CD14-positive monocyte (primary cell): ENCODE data around the gene P2RX3. TPM values are rescaled to one million over a fixed set of nuclear protein-coding genes. Genes with fewer than 3 reads are reported as not detected.

Experiments
- DNase-seq, 3 donors: peaks; one replicate each; pipeline ENCODE4 v3.0.0-alpha.2; 2011 to 2022
- H2AFZ ChIP-seq: 2 replicates; pipeline ENCODE4 v1.6.0; 2012; ENCODE audit warnings: mild to moderate bottlenecking, low read depth, low read length, inconsistent platforms; ENCODE audit not compliant: insufficient read depth, poor library complexity, severe bottlenecking
- H3K27ac ChIP-seq, 2 donors: 1 replicate in 1 of 2; 2 replicates in 1 of 2; pipeline ENCODE4 v1.5.1; 2012 to 2013; ENCODE audit warnings: low read length in 2 of 2, control low read depth in 1 of 2, inconsistent platforms in 1 of 2, low read depth in 1 of 2, mild to moderate bottlenecking in 1 of 2
- H3K27me3 ChIP-seq, 2 donors: one replicate each; pipeline versions ENCODE4 v1.6.0 to v1.6.1; 2011 to 2013; ENCODE audit warnings: low read length in 2 of 2; ENCODE audit not compliant: control insufficient read depth in 2 of 2, insufficient read depth in 2 of 2
- H3K36me3 ChIP-seq, 2 donors: replicated peaks in 1 of 2; 1 replicate in 1 of 2; 2 replicates in 1 of 2; pipeline versions ENCODE4 v1.5.1 to v1.6.1; 2012 to 2013; ENCODE audit warnings: low read length in 2 of 2, control low read depth in 1 of 2, inconsistent platforms in 1 of 2, mild to moderate bottlenecking in 1 of 2; ENCODE audit not compliant: insufficient read depth in 2 of 2, control insufficient read depth in 1 of 2
- H3K4me1 ChIP-seq, 2 donors: 1 replicate in 1 of 2; 2 replicates in 1 of 2; pipeline versions ENCODE4 v1.5.1 to v1.6.1; 2012 to 2013; ENCODE audit warnings: low read length in 2 of 2, control low read depth in 1 of 2, inconsistent platforms in 1 of 2, mild to moderate bottlenecking in 1 of 2, moderate library complexity in 1 of 2; ENCODE audit not compliant: insufficient read depth in 2 of 2, control insufficient read depth in 1 of 2
- H3K4me2 ChIP-seq: replicated peaks from 2 replicates; pipeline ENCODE3; 2012; ENCODE audit warnings: low read length, moderate library complexity, mild to moderate bottlenecking; ENCODE audit not compliant: poor library complexity, severe bottlenecking; ENCODE audit errors: extremely low read depth
- H3K4me3 ChIP-seq, 3 experiments: fragments of 200-600 bp in 1 of 3; sonication (generic) in 1 of 3; replicated peaks in 1 of 3; 1 replicate in 2 of 3; 2 replicates in 1 of 3; pipeline ENCODE4 v1.5.1; 2011 to 2013; ENCODE audit warnings: low read length in 3 of 3, mild to moderate bottlenecking in 3 of 3, control low read depth in 2 of 3, low read depth in 2 of 3, inconsistent platforms in 1 of 3, moderate library complexity in 1 of 3
- H3K79me2 ChIP-seq: 2 replicates; pipeline ENCODE4 v1.6.0; 2012; ENCODE audit warnings: mild to moderate bottlenecking, control low read depth, inconsistent platforms, low read length, moderate library complexity; ENCODE audit not compliant: insufficient read depth
- H3K9ac ChIP-seq: 2 replicates; pipeline ENCODE4 v1.6.0; 2017; ENCODE audit warnings: low read length, mild to moderate bottlenecking; ENCODE audit not compliant: insufficient read depth, poor library complexity, severe bottlenecking
- H3K9me3 ChIP-seq, 2 donors: replicated peaks in 1 of 2; 1 replicate in 1 of 2; 2 replicates in 1 of 2; pipeline versions ENCODE4 v1.5.1 to v1.6.1; 2012 to 2013; ENCODE audit warnings: low read length in 2 of 2, control low read depth in 1 of 2; ENCODE audit not compliant: control insufficient read depth in 1 of 2, insufficient read depth in 1 of 2
- H4K20me1 ChIP-seq: 2 replicates; pipeline ENCODE4 v1.6.0; 2012; ENCODE audit warnings: mild to moderate bottlenecking, low read length, control low read depth, moderate library complexity; ENCODE audit not compliant: insufficient read depth
- H3K27ac Mint-ChIP-seq, 7 donors: one replicate each; pipeline ENCODE4 v1.8.0; 2020; ENCODE audit warnings: mild to moderate bottlenecking in 7 of 7, mixed read lengths in 7 of 7, moderate library complexity in 6 of 7, inconsistent platforms in 2 of 7
- H3K27me3 Mint-ChIP-seq, 3 donors: one replicate each; pipeline ENCODE4 v1.8.0; 2021 to 2022; ENCODE audit warnings: low read depth in 3 of 3, mild to moderate bottlenecking in 3 of 3, mixed read lengths in 3 of 3, moderate library complexity in 3 of 3, inconsistent platforms in 1 of 3
- H3K36me3 Mint-ChIP-seq, 2 donors: one replicate each; pipeline ENCODE4 v1.8.0; 2020; ENCODE audit warnings: mixed read lengths in 2 of 2, inconsistent platforms in 1 of 2, mild to moderate bottlenecking in 1 of 2
- H3K4me1 Mint-ChIP-seq: one replicate; pipeline ENCODE4 v1.8.0; 2020; ENCODE audit warnings: mild to moderate bottlenecking, mixed read lengths
- H3K4me3 Mint-ChIP-seq, 2 donors: one replicate each; pipeline ENCODE4 v1.8.0; 2020; ENCODE audit warnings: mild to moderate bottlenecking in 2 of 2, mixed read lengths in 2 of 2, moderate library complexity in 1 of 2
- H3K9me3 Mint-ChIP-seq, 7 donors: one replicate each; pipeline ENCODE4 v1.8.0; 2020 to 2022; ENCODE audit warnings: mixed read lengths in 7 of 7, mild to moderate bottlenecking in 6 of 7, moderate library complexity in 6 of 7, inconsistent platforms in 2 of 7
- CTCF ChIP-seq: fragments of 200-600 bp; IDR thresholded peaks from one replicate; pipeline ENCODE4 v1.8.0; 2022; ENCODE audit warnings: antibody characterized with exemption, mild to moderate bottlenecking
- WGBS: methylation state at CpG from one replicate; pipeline ENCODE4 v1.1.5; 2013; ENCODE audit warnings: missing lambda C conversion rate; ENCODE audit not compliant: insufficient coverage; 5-methylcytosine and 5-hydroxymethylcytosine counted together
- intact Hi-C, 2 donors: fragments of 100-400 bp; cut with micrococcal nuclease; formaldehyde crosslinking; loops; one replicate each; pipeline versions ENCODE4 v1.15.0 to v1.15.1; 2023
- polyA plus RNA-seq, 3 donors: library from polyadenylated mRNA; depleted of rRNA in 1 of 3; unstranded in 2 of 3; stranded (reverse) in 1 of 3; fragments of 300-500 nt in 2 of 3; fragments of >200 nt in 1 of 3; fragmentation: Illumina TruSeq in 2 of 3; gene quantifications; 1 replicate in 2 of 3; 2 replicates in 1 of 3; pipeline ENCODE4 v1.2.3, GENCODE V29; 2012 to 2021

P2RX3 gene
- polyA plus RNA-seq, 3 donors: not detected

- H3K4me2 ChIP-seq: no peak overlapping the region
- no peak for DNase-seq
- intact Hi-C loops: no loop called here
These were observed 3.2 kb downstream of the P2RX3 start for GRCh38 chr11:57341250-57341808.

GRCh38 chr11:57342702-57343101 is 4.5 kb downstream of the P2RX3 start:
- intact Hi-C loops: no loop called here
- H3K27me3 Mint-ChIP-seq: peaks cover 7 to 11% (median 9%) of the 10 kb centered on the region in 3 donors
- no peak overlapping the region for H2AFZ ChIP-seq
- H3K4me3 Mint-ChIP-seq: no peak overlapping the region
- no peaks in the 10 kb centered on the region for H3K79me2 ChIP-seq
- H3K4me3 ChIP-seq: no peak overlapping the region
- whole genome bisulfite sequencing: 100% methylated on average over 8 of the region's 11 CpGs
- H3K27ac ChIP-seq: no peak overlapping the region
- H4K20me1 ChIP-seq: no peaks in the 10 kb centered on the region
- no peaks in the 10 kb centered on the region for H3K36me3 ChIP-seq
- peaks cover 0 to 2% (median 0%) of the 10 kb centered on the region in 7 donors for H3K9me3 Mint-ChIP-seq
- no peaks in the 10 kb centered on the region for H3K27me3 ChIP-seq
- no peaks in the 10 kb centered on the region for H3K9me3 ChIP-seq
- no peaks in the 10 kb centered on the region for H3K36me3 Mint-ChIP-seq
- no peak overlapping the region for H3K27ac Mint-ChIP-seq
- DNase-seq: no peak
- no peaks in the 10 kb centered on the region for H3K4me1 ChIP-seq
- no peak for TF ChIP-seq CTCF
- H3K9ac ChIP-seq: no peak overlapping the region
- H3K4me2 ChIP-seq: no peak overlapping the region
- H3K4me1 Mint-ChIP-seq: peaks cover 3% of the 10 kb centered on the region

More at GRCh38 chr11:57341250-57341808, 3.2 kb downstream of the P2RX3 start:
- Mint-ChIP-seq H3K27me3 (peaks cover 7 to 11% (median 9%) of the 10 kb centered on the region in 3 donors), H3K4me1 (peaks cover 7% of the 10 kb centered on the region), H3K36me3 (no peaks in the 10 kb centered on the region), H3K4me3 (no peak overlapping the region), H3K27ac (no peak overlapping the region), H3K9me3 (peaks cover 0 to 2% (median 0%) of the 10 kb centered on the region in 7 donors)
- Histone ChIP-seq H3K27ac (no peak overlapping the region), H3K9ac (no peak overlapping the region), H3K4me1 (peaks cover 3 to 4% of the 10 kb centered on the region in 2 donors), H3K36me3 (no peaks in the 10 kb centered on the region), H4K20me1 (no peaks in the 10 kb centered on the region), H2AFZ (no peak overlapping the region), H3K27me3 (no peaks in the 10 kb centered on the region), H3K4me3 (no peak overlapping the region), H3K79me2 (no peaks in the 10 kb centered on the region), H3K9me3 (no peaks in the 10 kb centered on the region)
- TF ChIP-seq CTCF: no peak
- WGBS: 84% methylated on average over 5 of the region's 6 CpGs
